Spleen (tissue), 11 donors: Measurements from ENCODE around the gene PAQR7. TPM values are rescaled to one million over a fixed set of nuclear protein-coding genes. Genes with fewer than 3 reads are reported as not detected.

ENCODE experiments used
- DNase-seq: peaks from one replicate; pipeline ENCODE4 v3.0.0-alpha.2; 2020
- H3K27ac ChIP-seq, 8 donors: fragments of 200-600 bp; sonication (generic) in 7 of 8; 1 replicate in 4 of 8; 2 replicates in 4 of 8; pipeline versions ENCODE4 v1.5.0 to v1.8.0; 2016 to 2021; ENCODE audit warnings: inconsistent platforms in 4 of 8, mild to moderate bottlenecking in 4 of 8, moderate library complexity in 1 of 8
- H3K27me3 ChIP-seq, 7 donors: fragments of 200-600 bp; sonication (generic) in 6 of 7; replicated peaks in 1 of 7; 1 replicate in 4 of 7; 2 replicates in 3 of 7; pipeline versions ENCODE4 v1.5.0 to v1.8.0; 2016 to 2021; ENCODE audit warnings: inconsistent platforms in 3 of 7, mild to moderate bottlenecking in 1 of 7
- H3K36me3 ChIP-seq, 6 donors: fragments of 200-600 bp; sonication (generic) in 5 of 6; 1 replicate in 4 of 6; 2 replicates in 2 of 6; pipeline versions ENCODE4 v1.5.0 to v1.8.0; 2016 to 2021; ENCODE audit warnings: inconsistent platforms in 2 of 6
- H3K4me1 ChIP-seq, 6 donors: fragments of 200-600 bp; sonication (generic) in 5 of 6; 1 replicate in 3 of 6; 2 replicates in 3 of 6; pipeline versions ENCODE4 v1.5.0 to v1.8.0; 2016 to 2021; ENCODE audit warnings: inconsistent platforms in 3 of 6
- H3K4me3 ChIP-seq, 8 donors: fragments of 200-600 bp; sonication (generic) in 7 of 8; 1 replicate in 4 of 8; 2 replicates in 4 of 8; pipeline versions ENCODE4 v1.5.0 to v1.8.0; 2016 to 2021; ENCODE audit warnings: inconsistent platforms in 4 of 8, mild to moderate bottlenecking in 4 of 8, moderate library complexity in 2 of 8
- H3K9me3 ChIP-seq, 8 donors: fragments of 200-600 bp; sonication (generic) in 7 of 8; 1 replicate in 4 of 8; 2 replicates in 4 of 8; pipeline versions ENCODE4 v1.5.0 to v1.8.0; 2016 to 2021; ENCODE audit warnings: inconsistent platforms in 4 of 8
- CTCF ChIP-seq, 11 experiments: fragments of 200-600 bp in 7 of 11; fragments of 450-650 bp in 4 of 11; sonication (generic) in 4 of 11; IDR thresholded peaks in 8 of 11; conservative IDR thresholded peaks in 3 of 11; 1 replicate in 7 of 11; 2 replicates in 4 of 11; pipeline versions ENCODE4 v1.4.0 to v1.8.0; 2016 to 2021; ENCODE audit warnings: antibody characterized with exemption in 11 of 11, inconsistent platforms in 4 of 11, mild to moderate bottlenecking in 1 of 11
- POLR2A ChIP-seq, 3 donors: fragments of 450-650 bp; IDR thresholded peaks; one replicate each; pipeline ENCODE4 v1.5.1; 2017; ENCODE audit warnings: antibody characterized with exemption in 3 of 3, mild to moderate bottlenecking in 1 of 3
- POLR2AphosphoS5 ChIP-seq, 3 donors: sonication (generic); formaldehyde crosslinking; IDR thresholded peaks; one replicate each; pipeline ENCODE4 v1.5.1; 2017; ENCODE audit warnings: antibody characterized with exemption in 3 of 3
- WGBS, 5 donors: extraction: QIAGEN DNeasy Blood & Tissue Kit in 3 of 5; methylation state at CpG; one replicate each; pipeline versions ENCODE4 v1.1.5 to v1.1.7; 2013 to 2018; 5-methylcytosine and 5-hydroxymethylcytosine counted together
- intact Hi-C: fragments of 100-400 bp; cut with DNase I; formaldehyde crosslinking; loops from one replicate; pipeline ENCODE4 v1.15.0; 2023; ENCODE audit warnings: low total_unique reads
- polyA plus RNA-seq, 3 donors: library from polyadenylated mRNA; stranded (reverse); fragments of 200-250 nt; gene quantifications; one replicate each; pipeline ENCODE4 v1.2.1, GENCODE V29; 2013
- total RNA-seq, 7 donors: library from RNA; depleted of rRNA in 3 of 7; stranded (reverse); fragments of >200 nt in 3 of 7; fragmentation: NEBNext Ultra II Directional in 4 of 7; extraction: Animal tissue kit (Norgen Biotek cat#: 25700) in 4 of 7; gene quantifications; one replicate each; pipeline versions ENCODE4 v1.1.0 to v1.2.1, GENCODE V29; 2016 to 2021
- donor health status: healthy with polysubstance abuse.
- donor health status: DM: no; HTN: no; CAD: no; lungs with moderate emphysema.
- donor health status: DM: no; HTN: no; CAD: no.
- donor health status: Bipolar disorder and iron deficiency.
- donor health status: healthy.
- donor health status: DM: no; HTN: no; CAD: no.
- donor health status: DM: yes; HTN: yes; CAD: no.

PAQR7 gene
- total and polyA plus RNA-seq, 10 donors = 3.0 to 14.2 (median 9.3) TPM

GRCh38 chr1:25871704-25872494 is 3.6 kb downstream of the PAQR7 start:
- H3K27me3 ChIP-seq = no peaks in the 10 kb centered on the region
- peaks cover 0 to 29% (median 0%) of the 10 kb centered on the region in 6 donors for H3K36me3 ChIP-seq
- H3K27ac ChIP-seq = peak overlapping the region in 7 of 8 donors; percentile 5 to 87 (median 48)
- TF ChIP-seq CTCF (IDR thresholded peaks at IDR 0.05 in 8 of 11, conservative IDR thresholded peaks at IDR 0.05 in 3 of 11) (no peak), POLR2AphosphoS5 (IDR thresholded peaks at IDR 0.05) (no peak), POLR2A (IDR thresholded peaks at IDR 0.05) (no peak)
- peaks cover 32 to 79% (median 67%) of the 10 kb centered on the region in 6 donors for H3K4me1 ChIP-seq
- DNase-seq = peak; percentile 25
- intact Hi-C loops = loop anchor here (10.0 kb wide), 1 partner anchor 47 kb away; no protein-coding TSS in a partner anchor
- H3K4me3 ChIP-seq = no peak overlapping the region
- 64 to 82% (median 77%) methylated on average over 7 to 9 of the region's 9 CpGs for WGBS, 5 donors
- no peaks in the 10 kb centered on the region for H3K9me3 ChIP-seq

- H3K9me3 ChIP-seq = no peaks in the 10 kb centered on the region
- peak; percentile 46 for DNase-seq
- intact Hi-C loops = loop anchor here (10.0 kb wide), 1 partner anchor 46 kb away; no protein-coding TSS in a partner anchor
- 22 to 39% (median 33%) methylated on average over 5 of the region's 5 CpGs for WGBS, 5 donors
- peaks cover 0 to 29% (median 0%) of the 10 kb centered on the region in 6 donors for H3K36me3 ChIP-seq
- H3K4me1 ChIP-seq = peaks cover 32 to 72% (median 63%) of the 10 kb centered on the region in 6 donors
- H3K27ac ChIP-seq = peak overlapping the region in 7 of 8 donors; percentile 16 to 87 (median 48)
- no peak overlapping the region for H3K4me3 ChIP-seq
- H3K27me3 ChIP-seq = no peaks in the 10 kb centered on the region
- TF ChIP-seq CTCF (IDR thresholded peaks at IDR 0.05 in 8 of 11, conservative IDR thresholded peaks at IDR 0.05 in 3 of 11) (no peak), POLR2AphosphoS5 (IDR thresholded peaks at IDR 0.05) (no peak), POLR2A (IDR thresholded peaks at IDR 0.05) (no peak)
These were observed 4.3 kb downstream of the PAQR7 start for GRCh38 chr1:25871086-25871703.

- peaks cover 32 to 67% (median 57%) of the 10 kb centered on the region in 6 donors for H3K4me1 ChIP-seq
- H3K9me3 ChIP-seq = no peaks in the 10 kb centered on the region
- TF ChIP-seq CTCF (IDR thresholded peaks at IDR 0.05 in 8 of 11, conservative IDR thresholded peaks at IDR 0.05 in 3 of 11) (no peak), POLR2A (IDR thresholded peaks at IDR 0.05) (no peak), POLR2AphosphoS5 (IDR thresholded peaks at IDR 0.05) (no peak)
- intact Hi-C loops = loop anchor here (10.0 kb wide), 1 partner anchor 46 kb away; no protein-coding TSS in a partner anchor
- DNase-seq = no peak
- peak overlapping the region in 4 of 8 donors; percentile 36 to 87 (median 52) for H3K27ac ChIP-seq
- H3K4me3 ChIP-seq = no peak overlapping the region
- 81 to 89% (median 84%) methylated on average over 1 of the region's 1 CpG for WGBS, 5 donors
- H3K36me3 ChIP-seq = peaks cover 0 to 29% (median 0%) of the 10 kb centered on the region in 6 donors
- H3K27me3 ChIP-seq = no peaks in the 10 kb centered on the region
These were observed 4.9 kb downstream of the PAQR7 start for GRCh38 chr1:25870614-25871013.
